Peyer's patch (tissue), 4 donors: ENCODE results near the gene ZNF385D.

Experiments used
- POLR2A ChIP-seq, 2 donors: fragments of 450-650 bp; IDR thresholded peaks; one replicate each; pipeline ENCODE4 v1.5.1; 2017; ENCODE audit warnings: antibody characterized with exemption in 2 of 2, mild to moderate bottlenecking in 2 of 2, moderate library complexity in 2 of 2
- TF ChIP-seq, protein P1 (sequence below), 6 experiments: fragments of 450-650 bp in 4 of 6; fragments of 200-600 bp in 2 of 6; sonication (generic) in 1 of 6; IDR thresholded peaks; one replicate each; pipeline ENCODE4 v1.5.1; 2017 to 2019; ENCODE audit warnings: antibody characterized with exemption in 6 of 6, mild to moderate bottlenecking in 3 of 6, moderate library complexity in 1 of 6

DNA sequence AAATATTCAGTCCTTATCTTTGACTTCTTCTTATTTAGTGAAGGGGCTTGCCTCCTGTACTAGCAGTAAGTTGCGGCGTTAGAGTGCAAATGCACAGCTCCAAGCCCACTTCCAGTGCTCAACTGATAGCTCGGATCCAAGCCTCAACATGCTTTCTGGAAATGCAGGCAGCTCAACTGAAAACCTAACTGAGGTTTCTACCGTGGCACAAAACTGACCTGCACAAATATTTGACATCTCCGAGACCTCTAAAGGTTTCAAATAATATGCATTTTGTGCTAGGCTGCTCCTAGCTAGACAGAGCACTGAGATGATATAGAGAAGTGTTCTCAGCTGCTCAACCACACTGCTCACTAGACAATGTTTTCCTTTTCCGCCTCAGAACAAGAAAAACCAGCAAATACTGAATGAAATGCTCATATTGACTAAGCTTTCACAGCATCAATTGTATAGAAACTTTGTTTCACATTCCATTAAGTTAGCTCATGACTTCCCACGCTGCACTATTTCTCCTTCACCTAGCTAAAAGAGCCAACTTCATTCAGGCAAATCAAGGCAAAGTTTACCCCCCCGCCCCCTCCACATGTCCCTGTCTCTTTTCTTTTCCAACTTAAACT is 822 bp downstream of the ZNF385D start:
- TF ChIP-seq, protein P1, sequence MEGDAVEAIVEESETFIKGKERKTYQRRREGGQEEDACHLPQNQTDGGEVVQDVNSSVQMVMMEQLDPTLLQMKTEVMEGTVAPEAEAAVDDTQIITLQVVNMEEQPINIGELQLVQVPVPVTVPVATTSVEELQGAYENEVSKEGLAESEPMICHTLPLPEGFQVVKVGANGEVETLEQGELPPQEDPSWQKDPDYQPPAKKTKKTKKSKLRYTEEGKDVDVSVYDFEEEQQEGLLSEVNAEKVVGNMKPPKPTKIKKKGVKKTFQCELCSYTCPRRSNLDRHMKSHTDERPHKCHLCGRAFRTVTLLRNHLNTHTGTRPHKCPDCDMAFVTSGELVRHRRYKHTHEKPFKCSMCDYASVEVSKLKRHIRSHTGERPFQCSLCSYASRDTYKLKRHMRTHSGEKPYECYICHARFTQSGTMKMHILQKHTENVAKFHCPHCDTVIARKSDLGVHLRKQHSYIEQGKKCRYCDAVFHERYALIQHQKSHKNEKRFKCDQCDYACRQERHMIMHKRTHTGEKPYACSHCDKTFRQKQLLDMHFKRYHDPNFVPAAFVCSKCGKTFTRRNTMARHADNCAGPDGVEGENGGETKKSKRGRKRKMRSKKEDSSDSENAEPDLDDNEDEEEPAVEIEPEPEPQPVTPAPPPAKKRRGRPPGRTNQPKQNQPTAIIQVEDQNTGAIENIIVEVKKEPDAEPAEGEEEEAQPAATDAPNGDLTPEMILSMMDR (IDR thresholded peaks at IDR 0.05): no peak
- TF ChIP-seq POLR2A (IDR thresholded peaks at IDR 0.05): no peak
